ENCODE data around the gene HERC3. TPM values are rescaled to one million over a fixed set of nuclear protein-coding genes. Genes with fewer than 3 reads are reported as not detected.

Gene HERC3
- total and polyA plus RNA-seq, 4 donors: 5.1 to 22.1 (median 10.0) TPM

GRCh38 chr4:88705805-88706492 lies 113.7 kb downstream of the HERC3 start:
- Histone ChIP-seq H3K9ac (ENCODE audit: low read depth in 1 of 2, low read length in 2 of 2) (no peak overlapping the region), H3K27ac (ENCODE audit: low read depth in 1 of 2, low read length in 2 of 2) (peak overlapping the region in 1 of 2 donors; percentile 18), H3K4me1 (ENCODE audit: control insufficient read depth in 4 of 4, insufficient read depth in 4 of 4, low read length in 3 of 4) (peaks cover 0 to 8% (median 3%) of the 10 kb centered on the region in 4 donors), H3K27me3 (ENCODE audit: control insufficient read depth in 4 of 4, insufficient read depth in 4 of 4, low read length in 3 of 4) (no peaks in the 10 kb centered on the region), H3K4me3 (ENCODE audit: low read depth in 1 of 3, low read length in 3 of 3) (no peak overlapping the region), H3K36me3 (ENCODE audit: control insufficient read depth in 4 of 4, insufficient read depth in 3 of 4, low read depth in 1 of 4, low read length in 3 of 4) (peaks cover 0 to 24% (median 7%) of the 10 kb centered on the region in 4 donors), H3K9me3 (ENCODE audit: control insufficient read depth in 4 of 4, low read length in 3 of 4) (no peaks in the 10 kb centered on the region)
- TF ChIP-seq FOXA1 (IDR thresholded peaks at IDR 0.05) (no peak), YY1 (IDR thresholded peaks at IDR 0.05) (no peak), CTCF (IDR thresholded peaks at IDR 0.05; ENCODE audit: low read depth, low read length, missing input control) (no peak), REST (IDR thresholded peaks at IDR 0.05) (peak; percentile 13), HNF4A (conservative IDR thresholded peaks at IDR 0.05) (peak; percentile 24 to 42)
- DNase-seq (ENCODE audit: low spot score): no peak
- WGBS: 41% methylated on average over 3 of the region's 3 CpGs

- Histone ChIP-seq H3K27me3 (ENCODE audit: control insufficient read depth in 4 of 4, insufficient read depth in 4 of 4, low read length in 3 of 4) (no peaks in the 10 kb centered on the region), H3K36me3 (ENCODE audit: control insufficient read depth in 4 of 4, insufficient read depth in 3 of 4, low read depth in 1 of 4, low read length in 3 of 4) (peaks cover 0 to 24% (median 7%) of the 10 kb centered on the region in 4 donors), H3K9me3 (ENCODE audit: control insufficient read depth in 4 of 4, low read length in 3 of 4) (no peaks in the 10 kb centered on the region), H3K4me3 (ENCODE audit: low read depth in 1 of 3, low read length in 3 of 3) (no peak overlapping the region), H3K27ac (ENCODE audit: low read depth in 1 of 2, low read length in 2 of 2) (peak overlapping the region in 1 of 2 donors; percentile 54), H3K9ac (ENCODE audit: low read depth in 1 of 2, low read length in 2 of 2) (peak overlapping the region in 1 of 2 donors; percentile 10), H3K4me1 (ENCODE audit: control insufficient read depth in 4 of 4, insufficient read depth in 4 of 4, low read length in 3 of 4) (peaks cover 0 to 8% (median 3%) of the 10 kb centered on the region in 4 donors)
- WGBS: 34% methylated on average over 9 of the region's 9 CpGs
- DNase-seq (ENCODE audit: low spot score): no peak
- no peak for TF ChIP-seq JUND (IDR thresholded peaks at IDR 0.05)
- peak; percentile 97 for TF ChIP-seq RAD21 (IDR thresholded peaks at IDR 0.05)
- no peak for TF ChIP-seq FOXA2 (IDR thresholded peaks at IDR 0.05)
- no peak for TF ChIP-seq HNF4G (IDR thresholded peaks at IDR 0.05)
- TF ChIP-seq ZBTB33 (IDR thresholded peaks at IDR 0.05): no peak
- TF ChIP-seq TAF1 (conservative IDR thresholded peaks at IDR 0.05): no peak
- no peak for TF ChIP-seq REST (IDR thresholded peaks at IDR 0.05)
- TF ChIP-seq CTCF (IDR thresholded peaks at IDR 0.05; ENCODE audit: low read depth, low read length, missing input control): peak; percentile 83
- no peak for TF ChIP-seq MAX (IDR thresholded peaks at IDR 0.05)
- TF ChIP-seq YY1 (IDR thresholded peaks at IDR 0.05): peak; percentile 35
- no peak for TF ChIP-seq EGR1 (IDR thresholded peaks at IDR 0.05; ENCODE audit: low read depth in 2 of 2)
- TF ChIP-seq HNF4A (conservative IDR thresholded peaks at IDR 0.05): peak in 1 of 2 donors; percentile 13
- TF ChIP-seq ATF3 (IDR thresholded peaks at IDR 0.05): no peak
- no peak for TF ChIP-seq NR2F2 (IDR thresholded peaks at IDR 0.05)
- TF ChIP-seq RXRA (IDR thresholded peaks at IDR 0.05): peak in 1 of 2 donors; percentile 21
- no peak for TF ChIP-seq GABPA (IDR thresholded peaks at IDR 0.05 in 1 of 2, conservative IDR thresholded peaks at IDR 0.05 in 1 of 2)
- no peak for TF ChIP-seq FOXA1 (IDR thresholded peaks at IDR 0.05)
Observed at GRCh38 chr4:88706574-88706973, 114.3 kb downstream of the HERC3 start.

Data from liver (tissue), 9 donors.